ENCODE measurements around the gene CHD1L. TPM values are rescaled to one million over a fixed set of nuclear protein-coding genes. Genes with fewer than 3 reads are reported as not detected.
A peak's percentile ranks its signal among the peaks of the same experiment; 100 is the strongest.

The CHD1L gene
- polyA plus RNA-seq, 6 donors from 2014 or later, result 24.4 to 66.2 (median 40.6) TPM

GRCh38 chr1:147252540-147252939 is 10.1 kb downstream of the CHD1L start:
- no peak for ATAC-seq (ENCODE audit: low read depth in 2 of 2)
- Mint-ChIP-seq H3K27ac (peak overlapping the region in 1 of 6 donors; percentile 90), H3K4me3 (no peak overlapping the region), H3K9me3 (peaks cover 0 to 4% (median 0%) of the 10 kb centered on the region in 7 donors), H3K36me3 (peaks cover 19 to 26% of the 10 kb centered on the region in 2 donors), H3K27me3 (no peaks in the 10 kb centered on the region), H3K4me1 (peaks cover 33 to 47% (median 34%) of the 10 kb centered on the region in 3 donors)
- no peak for DNase-seq

- Mint-ChIP-seq H3K36me3 (peaks cover 34 to 35% of the 10 kb centered on the region in 2 donors), H3K27ac (peak overlapping the region in 1 of 6 donors; percentile 13), H3K4me1 (peaks cover 0 to 4% (median 0%) of the 10 kb centered on the region in 3 donors), H3K27me3 (no peaks in the 10 kb centered on the region), H3K4me3 (no peak overlapping the region), H3K9me3 (no peaks in the 10 kb centered on the region)
- ATAC-seq (ENCODE audit: low read depth in 2 of 2) (no peak), DNase-seq (no peak)
Measured at GRCh38 chr1:147260956-147261355, 18.5 kb downstream of the CHD1L start.

GRCh38 chr1:147264158-147264768 is 21.8 kb downstream of the CHD1L start:
- Mint-ChIP-seq H3K9me3 (no peaks in the 10 kb centered on the region), H3K4me3 (no peak overlapping the region), H3K36me3 (peaks cover 39 to 43% of the 10 kb centered on the region in 2 donors), H3K27ac (peak overlapping the region in 1 of 6 donors; percentile 6), H3K4me1 (no peaks in the 10 kb centered on the region), H3K27me3 (no peaks in the 10 kb centered on the region)
- DNase-seq (no peak), ATAC-seq (ENCODE audit: low read depth in 2 of 2) (no peak)

GRCh38 chr1:147266381-147266780 is 23.9 kb downstream of the CHD1L start:
- DNase-seq, result no peak
- H3K27me3 Mint-ChIP-seq, result no peaks in the 10 kb centered on the region
- no peak overlapping the region for H3K4me3 Mint-ChIP-seq
- ATAC-seq (ENCODE audit: low read depth in 2 of 2), result no peak
- no peaks in the 10 kb centered on the region for H3K9me3 Mint-ChIP-seq
- H3K27ac Mint-ChIP-seq, result peak overlapping the region in 2 of 6 donors; percentile 9 to 56
- H3K36me3 Mint-ChIP-seq, result peaks cover 28 to 36% of the 10 kb centered on the region in 2 donors
- no peaks in the 10 kb centered on the region for H3K4me1 Mint-ChIP-seq

- H3K27ac Mint-ChIP-seq, result peak overlapping the region in 1 of 6 donors; percentile 42
- no peaks in the 10 kb centered on the region for H3K27me3 Mint-ChIP-seq
- DNase-seq (no peak), ATAC-seq (ENCODE audit: low read depth in 2 of 2) (no peak)
- H3K4me1 Mint-ChIP-seq, result no peaks in the 10 kb centered on the region
- H3K9me3 Mint-ChIP-seq, result no peaks in the 10 kb centered on the region
- peaks cover 25 to 33% of the 10 kb centered on the region in 2 donors for H3K36me3 Mint-ChIP-seq
- H3K4me3 Mint-ChIP-seq, result no peak overlapping the region
Measured at GRCh38 chr1:147267711-147268110, 25.2 kb downstream of the CHD1L start.

GRCh38 chr1:147270721-147271120 is 28.2 kb downstream of the CHD1L start:
- H3K4me1 Mint-ChIP-seq, result peaks cover 0 to 3% (median 3%) of the 10 kb centered on the region in 3 donors
- no peaks in the 10 kb centered on the region for H3K9me3 Mint-ChIP-seq
- no peak overlapping the region for H3K4me3 Mint-ChIP-seq
- ATAC-seq (ENCODE audit: low read depth in 2 of 2), result no peak
- peaks cover 36 to 40% of the 10 kb centered on the region in 2 donors for H3K36me3 Mint-ChIP-seq
- H3K27ac Mint-ChIP-seq, result peak overlapping the region in 2 of 6 donors; percentile 6 to 77
- DNase-seq, result no peak
- no peaks in the 10 kb centered on the region for H3K27me3 Mint-ChIP-seq

- H3K27ac Mint-ChIP-seq, result no peak overlapping the region
- H3K9me3 Mint-ChIP-seq, result no peaks in the 10 kb centered on the region
- peaks cover 0 to 3% (median 3%) of the 10 kb centered on the region in 3 donors for H3K4me1 Mint-ChIP-seq
- DNase-seq (no peak), ATAC-seq (ENCODE audit: low read depth in 2 of 2) (no peak)
- no peak overlapping the region for H3K4me3 Mint-ChIP-seq
- peaks cover 41 to 44% of the 10 kb centered on the region in 2 donors for H3K36me3 Mint-ChIP-seq
- no peaks in the 10 kb centered on the region for H3K27me3 Mint-ChIP-seq
Measured at GRCh38 chr1:147272042-147272441, 29.6 kb downstream of the CHD1L start.

GRCh38 chr1:147273409-147274336 is 31.2 kb downstream of the CHD1L start:
- Mint-ChIP-seq H3K36me3 (peaks cover 39 to 40% of the 10 kb centered on the region in 2 donors), H3K4me3 (no peak overlapping the region), H3K27ac (no peak overlapping the region), H3K9me3 (no peaks in the 10 kb centered on the region), H3K4me1 (peaks cover 0 to 3% (median 3%) of the 10 kb centered on the region in 3 donors), H3K27me3 (no peaks in the 10 kb centered on the region)
- peak in 1 of 2 donors; percentile 56 for ATAC-seq (ENCODE audit: low read depth in 2 of 2)
- DNase-seq, result peak; percentile 28

GRCh38 chr1:147281950-147282349 is 39.5 kb downstream of the CHD1L start:
- H3K27me3 Mint-ChIP-seq, result no peaks in the 10 kb centered on the region
- H3K27ac Mint-ChIP-seq, result peak overlapping the region in 1 of 6 donors; percentile 16
- no peak overlapping the region for H3K4me3 Mint-ChIP-seq
- DNase-seq, result no peak
- no peaks in the 10 kb centered on the region for H3K4me1 Mint-ChIP-seq
- ATAC-seq (ENCODE audit: low read depth in 2 of 2), result no peak
- peaks cover 35 to 55% of the 10 kb centered on the region in 2 donors for H3K36me3 Mint-ChIP-seq
- no peaks in the 10 kb centered on the region for H3K9me3 Mint-ChIP-seq

GRCh38 chr1:147283011-147283410 is 40.5 kb downstream of the CHD1L start:
- Mint-ChIP-seq H3K4me1 (no peaks in the 10 kb centered on the region), H3K4me3 (no peak overlapping the region), H3K27me3 (no peaks in the 10 kb centered on the region), H3K9me3 (no peaks in the 10 kb centered on the region), H3K27ac (no peak overlapping the region), H3K36me3 (peaks cover 36 to 58% of the 10 kb centered on the region in 2 donors)
- ATAC-seq (ENCODE audit: low read depth in 2 of 2), result no peak
- no peak for DNase-seq

GRCh38 chr1:147287133-147287865 is 44.8 kb downstream of the CHD1L start:
- Mint-ChIP-seq H3K4me3 (no peak overlapping the region), H3K27ac (peak overlapping the region in 1 of 6 donors; percentile 90), H3K36me3 (peaks cover 74 to 86% of the 10 kb centered on the region in 2 donors)

GRCh38 chr1:147292012-147292411 is 49.5 kb downstream of the CHD1L start:
- peaks cover 89 to 91% of the 10 kb centered on the region in 2 donors for H3K36me3 Mint-ChIP-seq
- no peaks in the 10 kb centered on the region for H3K4me1 Mint-ChIP-seq
- H3K4me3 Mint-ChIP-seq, result no peak overlapping the region
- H3K27me3 Mint-ChIP-seq, result no peaks in the 10 kb centered on the region
- peaks cover 0 to 6% (median 0%) of the 10 kb centered on the region in 7 donors for H3K9me3 Mint-ChIP-seq
- ATAC-seq (ENCODE audit: low read depth in 2 of 2) (no peak), DNase-seq (no peak)
- H3K27ac Mint-ChIP-seq, result no peak overlapping the region

More at GRCh38 chr1:147287133-147287865, 44.8 kb downstream of the CHD1L start:
- H3K27me3 Mint-ChIP-seq, result no peaks in the 10 kb centered on the region
- no peaks in the 10 kb centered on the region for H3K4me1 Mint-ChIP-seq
- no peak for DNase-seq
- ATAC-seq (ENCODE audit: low read depth in 2 of 2), result no peak
- H3K9me3 Mint-ChIP-seq, result peaks cover 0 to 2% (median 0%) of the 10 kb centered on the region in 7 donors

- no peaks in the 10 kb centered on the region for H3K27me3 Mint-ChIP-seq
- no peak for DNase-seq
- peaks cover 89 to 91% of the 10 kb centered on the region in 2 donors for H3K36me3 Mint-ChIP-seq
- peaks cover 0 to 6% (median 0%) of the 10 kb centered on the region in 7 donors for H3K9me3 Mint-ChIP-seq
- no peak overlapping the region for H3K27ac Mint-ChIP-seq
- no peak for ATAC-seq (ENCODE audit: low read depth in 2 of 2)
- no peaks in the 10 kb centered on the region for H3K4me1 Mint-ChIP-seq
- no peak overlapping the region for H3K4me3 Mint-ChIP-seq
Measured at GRCh38 chr1:147292631-147293251, 50.3 kb downstream of the CHD1L start.

Measured in naive B cell (primary cell).